ENCODE data around the gene YJEFN3. TPM values are rescaled to one million over a fixed set of nuclear protein-coding genes. Genes with fewer than 3 reads are reported as not detected.

The YJEFN3 gene
- total and polyA plus RNA-seq, 2 donors (not counting 3 experiments of a cell fraction or from before 2014, with no cell fraction given) = 1.9 to 2.1 TPM

DNA sequence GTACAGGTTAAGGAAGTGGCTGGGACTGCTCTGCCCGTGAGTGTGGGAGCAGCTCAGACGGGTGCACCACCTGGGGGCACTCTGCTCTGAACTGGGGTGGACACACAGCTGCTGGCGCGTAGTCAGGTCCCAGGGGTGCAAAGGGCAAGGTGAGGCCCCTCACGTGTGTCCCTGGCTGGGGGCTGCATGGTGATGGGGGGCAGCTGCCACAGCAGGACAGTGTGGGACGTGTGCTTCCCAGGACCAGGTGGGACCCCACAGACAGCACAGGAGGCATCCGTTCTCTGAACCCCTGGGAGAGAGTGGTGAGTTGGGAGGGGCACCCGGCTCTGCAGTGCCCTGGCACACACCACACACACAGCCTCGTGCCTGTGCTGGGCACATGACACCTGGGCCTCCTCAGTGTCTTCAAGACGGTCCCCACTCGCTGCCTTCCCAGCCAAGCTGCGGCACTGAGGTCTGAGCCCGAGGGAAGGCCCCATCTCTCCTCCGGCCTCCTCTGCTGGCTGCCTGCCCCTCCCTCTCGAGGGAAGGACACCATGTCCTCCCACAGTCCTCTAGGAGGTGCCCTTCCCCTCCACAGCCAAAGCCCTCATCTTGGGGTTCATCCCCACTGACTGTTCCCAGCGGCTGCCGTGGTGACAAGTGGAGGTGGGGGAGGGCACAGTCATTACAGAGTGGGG lies 34.1 kb downstream of the YJEFN3 start:
- no peaks in the 10 kb centered on the region for H3K9me1 ChIP-seq (replicated peaks; ENCODE audit: control insufficient read depth, extremely low read depth, insufficient read depth, low read length)
- FAIRE-seq = no peak
- dilution Hi-C loops (cut with MboI; ENCODE audit: extremely low pct_ligation_motif_present, low sequenced_read_pairs) (no loop called here), intact Hi-C loops (cut with micrococcal nuclease) (no loop called here)
- no peak for TF ChIP-seq FOS (IDR thresholded peaks at IDR 0.05; ENCODE audit: borderline replicate concordance, insufficient read depth, low read length)
- TF ChIP-seq, protein P1, sequence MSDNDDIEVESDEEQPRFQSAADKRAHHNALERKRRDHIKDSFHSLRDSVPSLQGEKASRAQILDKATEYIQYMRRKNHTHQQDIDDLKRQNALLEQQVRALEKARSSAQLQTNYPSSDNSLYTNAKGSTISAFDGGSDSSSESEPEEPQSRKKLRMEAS (IDR thresholded peaks at IDR 0.05; ENCODE audit: insufficient read depth, insufficient read length) = no peak
- TF ChIP-seq, protein P2, sequence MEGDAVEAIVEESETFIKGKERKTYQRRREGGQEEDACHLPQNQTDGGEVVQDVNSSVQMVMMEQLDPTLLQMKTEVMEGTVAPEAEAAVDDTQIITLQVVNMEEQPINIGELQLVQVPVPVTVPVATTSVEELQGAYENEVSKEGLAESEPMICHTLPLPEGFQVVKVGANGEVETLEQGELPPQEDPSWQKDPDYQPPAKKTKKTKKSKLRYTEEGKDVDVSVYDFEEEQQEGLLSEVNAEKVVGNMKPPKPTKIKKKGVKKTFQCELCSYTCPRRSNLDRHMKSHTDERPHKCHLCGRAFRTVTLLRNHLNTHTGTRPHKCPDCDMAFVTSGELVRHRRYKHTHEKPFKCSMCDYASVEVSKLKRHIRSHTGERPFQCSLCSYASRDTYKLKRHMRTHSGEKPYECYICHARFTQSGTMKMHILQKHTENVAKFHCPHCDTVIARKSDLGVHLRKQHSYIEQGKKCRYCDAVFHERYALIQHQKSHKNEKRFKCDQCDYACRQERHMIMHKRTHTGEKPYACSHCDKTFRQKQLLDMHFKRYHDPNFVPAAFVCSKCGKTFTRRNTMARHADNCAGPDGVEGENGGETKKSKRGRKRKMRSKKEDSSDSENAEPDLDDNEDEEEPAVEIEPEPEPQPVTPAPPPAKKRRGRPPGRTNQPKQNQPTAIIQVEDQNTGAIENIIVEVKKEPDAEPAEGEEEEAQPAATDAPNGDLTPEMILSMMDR (IDR thresholded peaks at IDR 0.05; ENCODE audit: extremely low read depth in 1 of 2, insufficient read depth in 1 of 2, low read depth in 1 of 2, low read length in 2 of 2) = no peak
- TF ChIP-seq POLR2AphosphoS5 (IDR thresholded peaks at IDR 0.05; ENCODE audit: insufficient read depth, low read depth, low read length) = no peak
- no peak for TF ChIP-seq MYC (IDR thresholded peaks at IDR 0.05; ENCODE audit: low read depth, low read length)
- no peak for TF ChIP-seq GATA2 (IDR thresholded peaks at IDR 0.05; ENCODE audit: insufficient read depth, insufficient read length, low read depth, low read length)
- TF ChIP-seq EZH2 (IDR thresholded peaks at IDR 0.05; ENCODE audit: borderline replicate concordance, low read depth, low read length, severe bottlenecking) = no peak
- TF ChIP-seq JUN (IDR thresholded peaks at IDR 0.05; ENCODE audit: borderline replicate concordance, insufficient read depth, insufficient read length, low read depth) = no peak
- no peak for TF ChIP-seq POLR2A (IDR thresholded peaks at IDR 0.05; ENCODE audit: low read depth, low read length)
- H3K4me2 ChIP-seq (ENCODE audit: insufficient read depth, low read length) = no peak overlapping the region
- no peaks in the 10 kb centered on the region for H3K27me3 ChIP-seq (ENCODE audit: control insufficient read depth in 2 of 2, insufficient read depth in 2 of 2, low read length in 2 of 2)
- no peaks in the 10 kb centered on the region for H3K79me2 ChIP-seq (ENCODE audit: control insufficient read depth, insufficient read depth, low read length)
- no peaks in the 10 kb centered on the region for H3K9me3 ChIP-seq (replicated peaks; ENCODE audit: control insufficient read depth, insufficient read depth, low read length)
- no peaks in the 10 kb centered on the region for H4K20me1 ChIP-seq (replicated peaks; ENCODE audit: control insufficient read depth, extremely low read depth, insufficient read depth, low read length)
- H3K27ac ChIP-seq (ENCODE audit: insufficient read depth, low read depth, low read length) = no peak overlapping the region
- ChIA-PET CTCF (no interaction called here), POLR2A (no interaction called here)
- no peaks in the 10 kb centered on the region for H3K36me3 ChIP-seq (ENCODE audit: control insufficient read depth in 2 of 2, extremely low read depth in 1 of 2, insufficient read depth in 2 of 2, low read length in 2 of 2)
- no peak overlapping the region for H3K4me3 ChIP-seq (replicated peaks in 1 of 3; ENCODE audit: insufficient read depth in 1 of 3, low read depth in 1 of 3, low read length in 3 of 3)
- H3K4me1 ChIP-seq (ENCODE audit: control insufficient read depth, extremely low read depth, insufficient read depth, low read length) = no peaks in the 10 kb centered on the region
- BruUV-seq (replicated peaks) = no TSS peak
- H2AFZ ChIP-seq (ENCODE audit: low read depth, low read length) = no peak overlapping the region
- DNase-seq (ENCODE audit: low read depth, low spot score) = no peak
- no peak overlapping the region for H3K9ac ChIP-seq (replicated peaks; ENCODE audit: extremely low read depth, insufficient read depth, low read length)
